Activated CD4-positive, alpha-beta T cell treated with anti-CD3 and anti-CD28 coated beads for 1 hour (primary cell): ENCODE results near the gene HAND1.

ENCODE experiments used
- DNase-seq: peaks from one replicate; pipeline ENCODE4 v3.0.0-alpha.2; 2020

The HAND1 gene

GRCh38 chr5:154503698-154504039 lies 25.6 kb upstream of the HAND1 start:
- no peak for DNase-seq

DNA sequence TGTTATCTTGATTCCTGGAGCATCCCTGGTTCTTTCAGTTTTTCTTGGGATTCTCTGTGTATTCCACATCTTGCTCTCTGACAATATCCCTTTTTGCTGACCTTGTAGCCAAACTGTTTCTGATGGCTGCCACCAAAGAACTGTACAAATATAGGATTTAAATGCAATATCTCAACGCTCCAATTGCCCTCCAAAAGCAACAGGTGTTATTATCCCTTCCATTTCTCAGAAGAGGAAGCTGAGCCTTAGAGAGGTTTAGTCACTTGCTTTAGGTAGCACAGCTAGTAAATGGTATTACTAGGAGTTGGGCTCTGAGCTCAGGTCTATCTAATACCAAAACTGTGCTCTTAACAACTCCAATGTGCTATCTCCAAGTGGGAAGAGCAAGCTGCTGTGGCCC lies 24.2 kb upstream of the HAND1 start:
- DNase-seq: no peak

GRCh38 chr5:154501566-154501965 lies 23.5 kb upstream of the HAND1 start:
- DNase-seq: no peak

GRCh38 chr5:154498994-154499393 lies 21.0 kb upstream of the HAND1 start:
- no peak for DNase-seq

DNA sequence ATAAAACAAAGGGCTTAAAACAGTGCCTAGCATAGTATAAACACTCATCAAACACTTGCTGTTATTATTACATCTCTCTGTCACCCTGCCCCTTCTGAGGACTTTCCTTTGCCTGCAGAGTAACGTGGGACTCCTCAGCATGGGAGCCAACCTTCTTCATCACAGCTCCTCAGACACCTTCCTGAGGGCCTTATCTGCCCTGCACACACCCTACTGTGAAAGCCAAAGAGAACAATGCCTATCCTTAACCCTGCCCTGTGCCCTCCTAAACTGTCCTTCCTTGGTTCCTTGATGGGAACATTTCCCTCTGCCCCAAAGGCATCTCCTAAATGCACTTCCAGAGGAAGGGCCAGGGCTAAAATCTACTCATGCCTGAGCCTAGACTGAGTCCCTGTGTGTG lies 20.6 kb upstream of the HAND1 start:
- DNase-seq: no peak

DNA sequence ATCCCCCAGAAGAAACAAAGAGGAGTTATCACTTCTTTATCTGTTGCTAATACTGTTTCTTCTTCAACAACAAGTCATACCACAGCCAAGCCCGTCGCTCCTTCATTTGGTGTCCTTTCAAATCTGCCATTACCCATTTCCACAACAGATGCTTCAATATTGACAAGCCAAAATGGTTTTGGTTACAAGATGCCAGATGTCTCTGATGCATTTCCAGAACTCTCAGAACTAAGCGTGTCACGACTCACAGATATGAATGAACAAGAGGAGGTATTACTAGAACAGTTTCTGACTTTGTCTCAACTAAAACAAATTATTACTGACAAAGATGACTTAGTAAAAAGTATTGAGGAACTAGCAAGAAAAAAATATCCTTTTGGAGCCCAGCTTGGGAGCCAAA lies 16.0 kb upstream of the HAND1 start:
- no peak for DNase-seq

GRCh38 chr5:154493274-154493673 lies 15.2 kb upstream of the HAND1 start:
- DNase-seq: no peak

DNA sequence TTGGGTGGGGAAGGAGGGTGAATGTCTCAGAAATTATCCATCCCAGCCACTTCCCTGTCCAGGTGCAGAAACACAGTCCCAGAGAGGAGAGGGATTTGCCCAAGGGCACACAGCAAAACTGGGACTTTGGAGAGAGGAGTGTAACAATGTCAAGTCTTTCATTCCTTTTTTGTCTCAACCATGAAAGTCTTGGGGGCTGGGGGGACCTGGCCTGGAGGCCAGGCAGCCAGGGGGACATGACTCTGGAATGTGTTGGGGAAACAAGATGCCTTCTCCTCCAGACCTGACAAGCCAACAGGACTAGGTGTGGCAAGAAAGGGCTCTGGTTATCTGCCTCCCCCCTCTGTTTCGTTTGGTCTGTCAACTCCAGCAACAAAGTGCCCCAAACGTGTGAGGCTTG lies 13.9 kb upstream of the HAND1 start:
- DNase-seq: no peak

- DNase-seq: no peak
Measured at GRCh38 chr5:154487541-154487940, 9.5 kb upstream of the HAND1 start.

DNA sequence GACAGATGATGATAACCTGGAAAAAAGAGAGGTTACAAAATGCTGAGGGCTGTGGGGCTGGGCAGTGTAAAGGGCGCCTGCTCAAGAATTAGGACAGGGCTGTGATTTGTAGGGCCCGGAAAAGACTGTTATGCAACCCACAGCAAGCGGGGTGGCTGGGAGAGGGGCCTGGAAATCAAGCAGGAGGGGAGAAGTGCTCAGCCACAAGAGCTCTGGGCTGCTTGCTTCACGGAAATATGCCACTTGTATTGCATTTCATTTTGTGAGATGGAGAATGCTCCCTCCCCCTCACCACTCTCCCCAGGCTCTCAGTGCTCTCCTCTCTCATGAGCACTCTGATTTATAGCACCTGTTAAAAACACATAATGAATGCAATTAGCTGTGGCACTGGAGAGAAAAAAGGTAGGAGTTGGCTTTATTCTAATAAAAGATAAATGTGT lies 8.4 kb upstream of the HAND1 start:
- DNase-seq: no peak

DNA sequence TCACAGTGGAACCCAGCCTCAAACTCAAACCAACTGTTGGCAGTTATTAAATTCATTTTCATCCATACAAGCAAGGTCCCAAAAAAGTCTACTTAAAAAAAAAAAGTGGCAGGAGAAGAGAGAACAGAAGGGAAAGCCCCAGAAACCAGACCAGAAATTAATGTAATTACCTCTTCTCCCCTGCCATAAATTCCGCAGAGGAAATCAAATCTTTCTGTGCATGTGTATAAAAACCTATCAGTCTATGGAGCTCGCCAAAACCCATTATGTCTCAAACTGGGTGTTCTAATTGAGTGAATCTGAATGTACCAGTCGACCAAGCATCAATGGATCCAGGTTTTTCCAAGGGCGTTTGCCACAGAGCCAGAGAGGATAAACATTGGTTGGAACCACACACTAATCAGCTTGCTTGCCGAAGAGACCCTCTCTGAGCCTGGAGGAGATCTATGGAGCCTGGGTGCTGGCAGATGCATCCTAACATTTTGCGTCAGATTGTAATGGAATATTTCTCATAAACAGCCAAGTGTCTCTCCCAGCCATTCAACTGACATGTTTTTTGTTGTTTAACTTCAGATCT lies 7.9 kb upstream of the HAND1 start:
- no peak for DNase-seq

DNA sequence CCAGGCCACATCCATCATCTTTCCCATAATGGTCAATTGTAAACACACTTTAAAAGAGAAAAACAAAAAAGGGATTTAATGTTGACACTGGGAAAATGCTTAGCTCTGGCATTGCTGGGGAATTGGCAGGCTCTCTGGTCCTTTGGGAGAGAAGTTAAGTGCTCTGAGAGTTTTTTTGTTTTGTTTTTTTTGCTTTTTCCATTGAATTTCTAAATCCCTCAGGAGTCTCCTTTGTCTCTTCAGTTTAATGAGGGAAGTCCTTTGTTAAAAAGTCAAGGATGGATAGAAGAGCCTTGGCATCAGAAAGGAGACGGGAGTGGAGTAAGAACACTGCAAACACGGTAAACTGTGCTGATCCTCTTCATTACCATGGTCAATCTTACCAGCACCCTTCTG lies 7.1 kb upstream of the HAND1 start:
- no peak for DNase-seq

- no peak for DNase-seq
Measured at GRCh38 chr5:154484393-154485095, 6.5 kb upstream of the HAND1 start.

- DNase-seq: no peak
Measured at GRCh38 chr5:154483654-154484392, 5.8 kb upstream of the HAND1 start.

GRCh38 chr5:154482528-154483449 lies 4.8 kb upstream of the HAND1 start:
- no peak for DNase-seq

GRCh38 chr5:154481584-154482381 lies 3.8 kb upstream of the HAND1 start:
- DNase-seq: no peak

DNA sequence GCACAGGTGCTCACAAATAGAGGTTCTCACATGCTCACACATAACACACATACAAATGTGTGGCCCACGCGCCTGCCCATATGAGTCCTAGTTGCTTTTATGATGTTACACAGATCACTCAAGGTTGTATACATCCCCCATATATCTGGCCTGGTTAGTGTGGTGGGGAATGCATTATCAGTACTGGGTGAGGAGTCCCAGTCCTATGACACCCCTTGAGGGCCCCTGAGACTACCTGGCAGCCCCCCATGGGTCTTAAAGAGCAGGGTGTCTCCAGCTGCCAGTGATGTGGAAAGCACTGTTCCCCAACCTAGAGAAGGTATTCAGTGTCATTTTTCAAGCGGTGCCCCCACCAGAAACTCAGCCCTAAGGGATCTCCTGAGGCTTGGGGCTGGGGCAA lies 2.8 kb upstream of the HAND1 start:
- DNase-seq: no peak

GRCh38 chr5:154479944-154480750 lies 2.1 kb upstream of the HAND1 start:
- no peak for DNase-seq

- DNase-seq: no peak
Measured at GRCh38 chr5:154479160-154479943, 1.3 kb upstream of the HAND1 start.

DNA sequence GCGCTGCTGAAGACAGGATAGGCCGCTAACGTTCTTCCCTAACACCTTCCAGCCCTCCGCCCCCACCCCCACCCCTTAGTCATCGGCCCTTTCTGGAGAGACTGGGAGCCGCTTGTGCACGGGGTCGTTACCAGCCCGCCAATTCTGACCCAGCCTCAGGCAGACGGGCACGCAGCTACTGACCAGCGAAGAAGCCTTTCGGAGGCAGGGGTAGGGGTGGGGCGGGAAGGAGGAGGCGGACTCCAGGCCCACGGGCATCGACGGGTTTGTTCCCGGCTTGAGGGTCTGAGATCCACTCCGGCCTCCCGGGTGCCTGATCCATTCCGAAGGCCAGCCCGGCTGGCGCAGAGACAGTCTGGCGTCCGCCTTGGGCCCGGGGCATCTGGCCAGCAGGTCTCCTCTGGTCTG lies 729 bp upstream of the HAND1 start:
- DNase-seq: no peak
